ENCODE data around the gene DNAJC16. TPM values are rescaled to one million over a fixed set of nuclear protein-coding genes. Genes with fewer than 3 reads are reported as not detected.

DNAJC16 gene
- total RNA-seq, 1 donor from 2014 or later = 22.8 TPM

DNA sequence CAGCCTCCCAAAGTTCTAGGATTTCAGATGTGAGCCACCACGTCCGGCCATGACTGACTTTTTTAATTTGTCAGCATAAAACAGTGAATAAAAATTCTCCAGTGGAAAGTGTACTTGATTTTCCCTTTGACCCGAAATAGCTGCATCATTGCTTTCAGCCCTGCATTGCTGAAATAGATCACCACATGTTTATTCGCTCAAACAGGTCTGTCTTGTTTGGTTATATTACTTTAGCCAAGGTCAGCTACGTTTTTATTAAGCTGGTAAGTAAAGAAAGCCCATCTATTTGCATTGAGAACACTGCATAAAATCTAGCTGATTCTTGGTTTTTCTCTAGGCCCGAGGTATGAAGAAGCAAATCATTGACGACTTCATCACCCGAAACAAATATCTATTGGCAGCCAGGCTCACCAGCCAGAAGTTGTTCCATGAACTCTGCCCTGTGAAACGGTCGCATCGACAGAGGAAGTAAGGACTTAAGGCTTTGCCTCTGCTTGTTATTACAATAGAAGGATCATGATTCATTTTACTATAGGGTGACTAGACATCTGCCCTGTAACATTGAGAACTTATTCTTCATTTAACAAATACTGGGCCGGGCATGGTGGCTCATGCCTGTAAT is 32.7 kb downstream of the DNAJC16 start:
- Mint-ChIP-seq H3K27ac (ENCODE audit: unreplicated experiment) (no peak overlapping the region), H3K36me3 (ENCODE audit: low read depth) (peaks cover 25% of the 10 kb centered on the region), H3K4me1 (ENCODE audit: low read depth) (no peaks in the 10 kb centered on the region), H3K27me3 (ENCODE audit: low read depth) (no peaks in the 10 kb centered on the region), H3K9me3 (ENCODE audit: low read depth) (no peaks in the 10 kb centered on the region), H3K4me3 (ENCODE audit: unreplicated experiment) (no peak overlapping the region)
- TF ChIP-seq, protein P1, sequence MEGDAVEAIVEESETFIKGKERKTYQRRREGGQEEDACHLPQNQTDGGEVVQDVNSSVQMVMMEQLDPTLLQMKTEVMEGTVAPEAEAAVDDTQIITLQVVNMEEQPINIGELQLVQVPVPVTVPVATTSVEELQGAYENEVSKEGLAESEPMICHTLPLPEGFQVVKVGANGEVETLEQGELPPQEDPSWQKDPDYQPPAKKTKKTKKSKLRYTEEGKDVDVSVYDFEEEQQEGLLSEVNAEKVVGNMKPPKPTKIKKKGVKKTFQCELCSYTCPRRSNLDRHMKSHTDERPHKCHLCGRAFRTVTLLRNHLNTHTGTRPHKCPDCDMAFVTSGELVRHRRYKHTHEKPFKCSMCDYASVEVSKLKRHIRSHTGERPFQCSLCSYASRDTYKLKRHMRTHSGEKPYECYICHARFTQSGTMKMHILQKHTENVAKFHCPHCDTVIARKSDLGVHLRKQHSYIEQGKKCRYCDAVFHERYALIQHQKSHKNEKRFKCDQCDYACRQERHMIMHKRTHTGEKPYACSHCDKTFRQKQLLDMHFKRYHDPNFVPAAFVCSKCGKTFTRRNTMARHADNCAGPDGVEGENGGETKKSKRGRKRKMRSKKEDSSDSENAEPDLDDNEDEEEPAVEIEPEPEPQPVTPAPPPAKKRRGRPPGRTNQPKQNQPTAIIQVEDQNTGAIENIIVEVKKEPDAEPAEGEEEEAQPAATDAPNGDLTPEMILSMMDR (IDR thresholded peaks at IDR 0.05) = no peak
- no peak for DNase-seq (ENCODE audit: low spot score)

DNA sequence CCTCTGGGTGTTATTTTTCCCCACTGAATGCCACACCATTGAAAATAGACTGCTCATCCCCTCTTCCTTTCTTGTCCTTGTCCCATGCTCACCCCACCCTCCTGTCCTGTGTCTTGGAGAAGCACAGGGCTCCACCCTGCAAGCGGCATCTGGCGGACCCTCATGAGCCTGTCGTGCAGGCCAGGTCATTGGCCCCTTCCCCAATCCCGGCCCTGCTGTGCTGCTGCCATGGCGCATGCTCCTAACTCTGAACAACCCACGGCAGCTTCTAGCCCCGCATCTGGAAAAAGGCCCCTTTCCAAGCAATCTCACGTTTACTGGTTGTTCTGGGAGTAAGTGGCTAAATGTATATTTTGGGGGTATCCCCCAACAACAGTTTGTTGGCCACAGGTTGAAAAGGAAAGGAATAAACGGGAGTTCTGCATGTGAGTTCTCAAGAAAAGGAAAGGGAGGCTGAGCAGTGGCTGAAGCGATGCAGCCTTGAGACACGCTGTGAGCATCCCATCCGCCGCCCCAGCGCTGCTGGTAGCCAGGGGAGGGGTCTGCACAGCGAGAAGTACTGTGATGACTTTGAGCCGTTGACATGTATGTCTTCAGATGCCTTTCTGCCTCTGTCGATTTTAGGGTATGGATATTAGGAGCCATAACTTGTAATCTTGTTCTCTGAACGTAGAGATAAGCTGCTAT is 41.9 kb downstream of the DNAJC16 start:
- Mint-ChIP-seq H3K9me3 (ENCODE audit: low read depth) (no peaks in the 10 kb centered on the region), H3K4me3 (ENCODE audit: unreplicated experiment) (no peak overlapping the region), H3K36me3 (ENCODE audit: low read depth) (peaks cover 39% of the 10 kb centered on the region), H3K27ac (ENCODE audit: unreplicated experiment) (no peak overlapping the region), H3K27me3 (ENCODE audit: low read depth) (no peaks in the 10 kb centered on the region), H3K4me1 (ENCODE audit: low read depth) (peaks cover 20% of the 10 kb centered on the region)
- TF ChIP-seq, protein P1 (IDR thresholded peaks at IDR 0.05) = no peak
- no peak for DNase-seq (ENCODE audit: low spot score)

DNA sequence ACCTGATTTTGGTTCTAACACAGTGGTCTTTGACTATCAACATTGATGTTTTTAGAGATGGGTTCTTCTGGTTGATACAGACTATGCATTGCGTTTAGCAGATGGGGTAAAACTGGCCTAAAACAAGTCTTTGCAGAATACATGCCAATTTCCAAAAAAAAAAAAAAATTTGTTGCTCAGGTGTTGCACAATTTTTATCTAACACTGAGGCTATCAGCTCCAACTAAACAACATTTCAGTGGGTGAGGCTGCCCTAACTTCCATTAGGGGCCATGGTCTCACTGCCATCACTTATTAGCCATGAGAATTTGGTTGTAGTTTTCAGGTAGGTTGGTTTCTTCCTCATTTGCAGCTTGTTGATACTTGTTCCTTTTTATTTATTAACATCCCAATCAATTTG is 44.2 kb downstream of the DNAJC16 start:
- DNase-seq (ENCODE audit: low spot score) = no peak
- Mint-ChIP-seq H3K9me3 (ENCODE audit: low read depth) (no peaks in the 10 kb centered on the region), H3K36me3 (ENCODE audit: low read depth) (peaks cover 28% of the 10 kb centered on the region), H3K27me3 (ENCODE audit: low read depth) (no peaks in the 10 kb centered on the region), H3K4me3 (ENCODE audit: unreplicated experiment) (no peak overlapping the region), H3K4me1 (ENCODE audit: low read depth) (peaks cover 35% of the 10 kb centered on the region), H3K27ac (ENCODE audit: unreplicated experiment) (no peak overlapping the region)
- TF ChIP-seq, protein P1 (IDR thresholded peaks at IDR 0.05) = no peak

DNA sequence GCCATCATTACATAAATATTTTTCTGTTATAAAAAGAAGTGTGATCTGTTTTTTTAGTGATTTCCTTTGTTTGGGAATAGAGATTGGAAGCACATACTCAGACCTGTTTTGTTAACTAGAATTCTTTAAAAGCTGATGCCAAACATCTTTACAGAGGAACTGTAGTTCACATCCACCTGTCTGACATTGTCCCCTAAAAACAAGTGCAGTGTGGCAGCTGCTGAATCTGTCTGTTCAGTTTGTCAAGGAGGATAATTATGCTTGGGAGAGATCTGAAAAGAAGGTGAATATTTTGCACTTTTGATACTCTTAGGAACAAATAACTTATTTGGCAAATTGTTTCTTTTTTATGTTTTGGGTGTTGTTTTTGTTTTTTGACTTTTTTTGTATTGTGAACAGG is 44.6 kb downstream of the DNAJC16 start:
- Mint-ChIP-seq H3K27me3 (ENCODE audit: low read depth) (no peaks in the 10 kb centered on the region), H3K9me3 (ENCODE audit: low read depth) (no peaks in the 10 kb centered on the region), H3K4me3 (ENCODE audit: unreplicated experiment) (no peak overlapping the region), H3K27ac (ENCODE audit: unreplicated experiment) (no peak overlapping the region), H3K4me1 (ENCODE audit: low read depth) (peaks cover 35% of the 10 kb centered on the region), H3K36me3 (ENCODE audit: low read depth) (peaks cover 24% of the 10 kb centered on the region)
- TF ChIP-seq, protein P1 (IDR thresholded peaks at IDR 0.05) = no peak
- no peak for DNase-seq (ENCODE audit: low spot score)

GRCh38 chr1:15573477-15573876 is 46.8 kb downstream of the DNAJC16 start:
- no peak for DNase-seq (ENCODE audit: low spot score)
- H3K9me3 Mint-ChIP-seq (ENCODE audit: low read depth) = no peaks in the 10 kb centered on the region
- TF ChIP-seq, protein P1 (IDR thresholded peaks at IDR 0.05) = no peak

More at GRCh38 chr1:15573477-15573876, 46.8 kb downstream of the DNAJC16 start:
- Mint-ChIP-seq H3K36me3 (ENCODE audit: low read depth) (peaks cover 7% of the 10 kb centered on the region), H3K27ac (ENCODE audit: unreplicated experiment) (peak overlapping the region; percentile 97), H3K4me1 (ENCODE audit: low read depth) (peaks cover 35% of the 10 kb centered on the region), H3K27me3 (ENCODE audit: low read depth) (no peaks in the 10 kb centered on the region), H3K4me3 (ENCODE audit: unreplicated experiment) (peak overlapping the region; percentile 1)

Measured in chondrocyte (in vitro differentiated cells).